SU-DHL-6 (cell line): ENCODE data around the gene HK2.

Experiments used
- CTCF ChIP-seq: fragments of 200-600 bp; sonication (generic); IDR thresholded peaks from one replicate; pipeline ENCODE4 v1.5.1; 2017; ENCODE audit warnings: antibody characterized with exemption, mild to moderate bottlenecking, low read length, moderate library complexity; ENCODE audit not compliant: insufficient read depth, poor library complexity, severe bottlenecking
- EZH2phosphoT487 ChIP-seq: fragments of 200-600 bp; sonication (generic), shearing (Covaris generic); conservative IDR thresholded peaks from 2 replicates; pipeline ENCODE4 v1.6.1; 2018; ENCODE audit warnings: mild to moderate bottlenecking, antibody characterized with exemption, low read length, moderate library complexity, mixed read lengths

GRCh38 chr2:74856599-74856998 lies 22.7 kb downstream of the HK2 start:
- TF ChIP-seq EZH2phosphoT487: no peak
- no peak for TF ChIP-seq CTCF
